HL-60/S4 treated with phorbol 12-myristate 13-acetate at 8.2 ng/mL for 4 days and 3 days (cell line): ENCODE measurements around the gene SERPINI1.

Source experiments
- in situ Hi-C: fragments of 300-500 bp; cut with MboI; formaldehyde crosslinking; loops from 2 replicates; pipeline ENCODE4 v1.15.0; 2022; ENCODE audit warnings: low sequenced_read_pairs

SERPINI1 gene, protein sequence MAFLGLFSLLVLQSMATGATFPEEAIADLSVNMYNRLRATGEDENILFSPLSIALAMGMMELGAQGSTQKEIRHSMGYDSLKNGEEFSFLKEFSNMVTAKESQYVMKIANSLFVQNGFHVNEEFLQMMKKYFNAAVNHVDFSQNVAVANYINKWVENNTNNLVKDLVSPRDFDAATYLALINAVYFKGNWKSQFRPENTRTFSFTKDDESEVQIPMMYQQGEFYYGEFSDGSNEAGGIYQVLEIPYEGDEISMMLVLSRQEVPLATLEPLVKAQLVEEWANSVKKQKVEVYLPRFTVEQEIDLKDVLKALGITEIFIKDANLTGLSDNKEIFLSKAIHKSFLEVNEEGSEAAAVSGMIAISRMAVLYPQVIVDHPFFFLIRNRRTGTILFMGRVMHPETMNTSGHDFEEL

DNA sequence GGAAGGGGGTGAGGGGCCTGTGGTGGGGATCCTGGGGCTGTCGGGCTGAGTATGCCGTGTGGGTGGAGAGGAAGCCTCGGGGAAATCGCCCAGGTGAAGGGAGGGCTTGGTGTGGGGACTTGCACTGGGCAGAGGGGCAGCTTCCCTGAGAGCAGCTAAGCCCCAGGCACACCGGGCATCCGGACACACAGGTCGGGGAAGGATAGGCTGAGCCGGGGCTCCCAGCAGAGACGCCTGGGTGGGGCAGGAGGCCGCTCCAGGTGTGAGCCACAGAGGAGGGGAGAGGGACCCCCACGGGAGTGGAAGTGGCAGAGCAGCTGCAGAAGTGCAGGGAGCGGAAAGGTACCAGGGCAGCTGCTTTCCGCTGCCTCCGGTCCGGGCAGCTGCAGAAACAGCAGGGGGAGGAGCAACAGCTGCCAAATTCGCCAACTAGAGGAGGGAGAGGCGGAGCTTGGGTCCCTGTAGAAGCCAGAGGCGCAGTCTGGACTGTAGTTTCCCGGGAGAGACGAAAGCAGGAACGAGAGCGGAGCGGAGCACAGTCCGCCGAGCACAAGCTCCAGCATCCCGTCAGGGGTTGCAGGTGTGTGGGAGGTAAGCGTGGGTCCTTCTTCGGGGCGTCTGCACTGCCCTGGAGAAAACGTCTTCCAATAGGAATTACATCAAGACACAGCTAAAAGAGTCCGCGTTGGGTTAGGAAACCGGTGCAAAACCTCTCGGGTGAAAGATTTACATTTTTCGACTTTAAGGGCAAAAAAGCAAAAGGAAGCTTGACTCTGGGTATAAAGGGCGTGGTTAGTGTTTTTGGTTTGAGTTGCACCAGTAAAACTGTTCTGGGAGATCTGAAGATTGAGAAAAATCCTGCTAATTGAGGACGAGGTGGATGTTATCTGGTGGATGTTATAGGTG is at the start of gene SERPINI1:
TSS of gene SERPINI1 (plus strand) at position 489 of the 906 bp plus-strand sequence. CDS start 53,408 bp downstream, outside the sequence.
- in situ Hi-C loops = loop anchor here (25.0 kb wide), 1 partner anchor 152 kb away; no protein-coding TSS in a partner anchor

DNA sequence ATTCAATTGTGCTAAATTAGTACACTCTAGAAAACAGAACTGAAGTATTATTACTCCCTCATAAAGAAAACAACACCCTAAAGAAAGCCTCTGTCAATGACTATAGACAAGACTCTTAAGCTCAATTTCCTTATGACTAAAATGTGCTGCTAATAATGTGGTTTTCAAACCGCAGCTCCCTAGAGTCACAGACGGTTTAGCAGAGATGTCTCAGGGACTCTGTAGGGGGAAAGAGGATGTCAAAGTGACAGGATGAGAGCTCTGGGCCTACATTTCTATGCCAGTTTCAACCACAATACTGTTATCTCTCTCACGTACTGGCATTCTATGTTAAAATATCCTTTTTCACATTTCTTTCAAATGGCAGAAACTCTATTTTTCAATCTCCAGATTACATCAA is 44.2 kb upstream of the SERPINI1 start:
- in situ Hi-C loops = no loop called here

DNA sequence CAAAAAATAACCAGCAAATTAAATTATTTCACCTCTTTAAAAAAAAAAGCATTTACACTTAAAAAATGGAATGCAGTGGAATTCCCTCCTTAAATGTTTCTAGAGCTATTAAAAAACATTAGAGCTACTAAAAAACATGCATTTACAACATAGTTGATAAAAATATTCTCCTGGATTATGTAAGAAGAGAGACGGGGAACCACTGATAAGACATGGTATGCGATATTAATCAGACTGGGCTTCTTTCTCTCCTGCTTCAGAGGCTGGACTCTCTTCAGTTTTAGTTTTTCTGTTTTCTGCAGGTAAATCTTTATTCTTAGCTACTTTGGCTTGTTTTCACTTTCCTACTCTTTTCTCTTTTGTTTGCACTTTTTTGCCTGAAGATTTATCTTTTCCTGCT is 41.4 kb upstream of the SERPINI1 start:
- in situ Hi-C loops = no loop called here

DNA sequence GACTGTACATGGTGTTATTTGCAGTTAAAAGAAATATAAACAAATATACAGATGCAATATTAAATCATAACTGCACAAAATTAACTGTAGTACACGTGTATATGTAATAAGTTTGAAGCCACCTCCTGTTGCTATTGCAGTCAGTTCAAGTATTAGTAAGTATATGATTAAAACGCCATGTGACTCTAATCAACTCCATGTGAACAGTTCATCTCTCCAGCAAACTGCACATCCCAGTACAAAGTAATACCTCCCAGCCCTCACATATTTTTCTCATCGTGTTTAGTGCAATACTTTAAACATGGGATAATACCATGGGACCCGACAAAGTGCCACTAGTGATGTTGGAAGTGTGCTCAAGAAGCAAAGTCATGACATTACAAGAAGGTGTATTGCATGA is 35.5 kb upstream of the SERPINI1 start:
- in situ Hi-C loops = loop anchor here (25.0 kb wide), 1 partner anchor 337 kb away; no protein-coding TSS in a partner anchor

DNA sequence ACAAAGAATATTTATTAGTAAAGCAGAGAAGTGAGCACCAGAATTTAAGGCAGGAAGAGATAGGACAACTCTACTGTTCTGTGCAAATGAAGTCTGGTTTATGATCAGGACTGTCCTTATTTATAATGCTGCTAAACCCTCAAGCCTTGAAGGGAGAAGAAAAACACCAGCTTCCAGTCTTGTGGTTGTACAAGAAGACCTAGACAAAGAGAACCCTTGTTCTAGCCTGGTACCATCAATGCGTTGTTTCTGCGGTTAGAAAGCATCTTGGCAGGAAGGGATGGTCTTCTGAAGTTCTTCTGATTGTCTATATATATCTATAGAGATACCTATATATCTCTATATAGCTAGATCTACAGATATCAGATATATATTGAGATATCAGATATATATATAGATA is 34.6 kb upstream of the SERPINI1 start:
- in situ Hi-C loops = loop anchor here (25.0 kb wide), 1 partner anchor 336 kb away; no protein-coding TSS in a partner anchor

DNA sequence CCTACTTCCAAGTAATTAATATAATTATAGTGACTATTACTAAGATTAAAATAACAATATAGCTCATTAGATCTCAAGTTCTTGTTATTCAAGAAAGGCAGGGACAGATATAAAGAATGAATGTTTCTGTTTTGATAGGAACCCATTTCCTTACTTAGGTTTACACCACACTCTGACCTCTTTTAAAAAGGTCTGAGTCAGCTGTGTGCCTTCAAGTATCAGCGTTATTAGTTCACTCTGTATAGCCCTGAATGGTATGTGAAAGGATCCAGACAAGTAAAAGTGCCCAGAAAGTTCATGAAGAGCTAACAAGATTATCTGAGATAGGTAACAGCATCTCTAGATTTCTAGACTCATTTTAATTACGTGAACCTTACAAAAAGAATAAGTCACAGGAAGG is 29.7 kb upstream of the SERPINI1 start:
- in situ Hi-C loops = loop anchor here (25.0 kb wide), 1 partner anchor 331 kb away; no protein-coding TSS in a partner anchor

DNA sequence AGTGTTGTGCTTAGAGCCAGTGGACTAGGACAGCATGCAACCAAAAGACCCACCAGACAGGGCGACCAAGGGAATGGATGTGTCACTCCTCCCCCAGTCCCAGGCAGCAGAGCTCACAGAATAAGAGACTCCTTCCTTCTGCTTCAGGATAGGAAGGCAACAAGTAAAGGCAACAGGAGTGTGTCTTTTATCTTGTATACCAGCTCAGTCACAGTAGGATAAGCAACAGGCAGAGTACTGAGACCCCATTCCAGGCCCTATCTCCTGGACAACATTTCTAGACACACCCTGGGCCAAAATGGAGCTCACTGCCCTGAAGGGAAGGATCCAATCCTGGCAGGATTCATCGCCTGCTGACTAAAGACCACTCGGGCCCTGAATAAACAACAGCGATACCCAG is 25.8 kb upstream of the SERPINI1 start:
- in situ Hi-C loops = loop anchor here (25.0 kb wide), 1 partner anchor 328 kb away; no protein-coding TSS in a partner anchor

DNA sequence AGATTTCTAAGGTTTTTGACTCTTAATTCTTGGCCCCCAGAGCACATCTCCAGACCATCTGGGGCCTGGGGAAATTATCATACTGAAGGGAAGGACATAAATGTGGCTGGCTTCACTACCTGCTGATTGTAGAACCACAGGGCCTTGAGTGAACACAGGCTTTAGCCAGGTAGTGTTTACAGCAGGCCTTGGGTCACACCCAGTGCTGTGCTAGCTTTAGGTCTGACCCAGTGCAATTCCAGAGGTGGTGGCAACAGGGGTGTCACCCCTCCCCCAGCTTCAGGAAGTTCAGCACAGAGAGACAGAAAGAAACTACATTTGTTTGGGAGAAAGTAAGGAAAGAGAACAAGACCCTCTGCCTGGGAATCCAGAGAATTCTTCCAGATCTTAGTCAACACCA is 25.0 kb upstream of the SERPINI1 start:
- in situ Hi-C loops = loop anchor here (25.0 kb wide), 1 partner anchor 327 kb away; no protein-coding TSS in a partner anchor

DNA sequence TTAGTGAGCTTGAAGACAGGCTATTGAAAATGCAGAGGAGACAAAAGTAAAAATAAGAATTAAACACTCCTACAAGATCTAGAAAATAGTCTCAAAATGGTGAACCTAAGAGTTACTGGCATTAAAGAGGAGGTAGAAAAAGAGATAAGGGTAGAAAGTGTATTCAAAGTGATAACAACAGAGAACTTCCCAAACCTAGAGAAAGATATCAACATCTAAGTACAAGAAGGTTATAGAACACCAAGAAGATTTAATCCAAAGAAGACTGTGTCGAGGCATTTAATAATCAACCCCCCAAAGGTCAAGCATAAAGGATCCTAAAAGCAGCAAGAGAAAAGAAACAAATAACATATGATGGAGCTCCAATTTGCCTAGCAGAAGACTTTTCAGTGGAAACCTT is 24.1 kb upstream of the SERPINI1 start:
- in situ Hi-C loops = loop anchor here (25.0 kb wide), 1 partner anchor 326 kb away; no protein-coding TSS in a partner anchor

DNA sequence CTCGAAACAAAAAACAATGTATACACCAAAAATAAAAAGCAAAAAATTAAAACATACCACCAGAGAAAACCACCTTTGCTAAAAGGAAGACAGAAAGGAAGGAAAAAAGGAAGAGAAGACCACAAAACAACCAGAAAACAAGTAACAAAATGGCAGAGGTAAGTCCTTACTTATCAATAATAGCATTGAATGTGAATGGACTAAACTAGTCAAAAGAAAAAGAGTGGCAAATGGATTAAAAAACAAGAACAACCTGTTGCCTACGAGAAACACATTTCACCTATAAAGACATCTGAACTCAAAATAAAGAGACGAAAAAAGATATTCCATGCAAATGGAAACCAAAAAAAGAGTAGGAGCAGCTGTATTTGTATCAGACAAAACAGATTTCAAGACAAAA is 23.1 kb upstream of the SERPINI1 start:
- in situ Hi-C loops = loop anchor here (25.0 kb wide), 1 partner anchor 325 kb away; no protein-coding TSS in a partner anchor

DNA sequence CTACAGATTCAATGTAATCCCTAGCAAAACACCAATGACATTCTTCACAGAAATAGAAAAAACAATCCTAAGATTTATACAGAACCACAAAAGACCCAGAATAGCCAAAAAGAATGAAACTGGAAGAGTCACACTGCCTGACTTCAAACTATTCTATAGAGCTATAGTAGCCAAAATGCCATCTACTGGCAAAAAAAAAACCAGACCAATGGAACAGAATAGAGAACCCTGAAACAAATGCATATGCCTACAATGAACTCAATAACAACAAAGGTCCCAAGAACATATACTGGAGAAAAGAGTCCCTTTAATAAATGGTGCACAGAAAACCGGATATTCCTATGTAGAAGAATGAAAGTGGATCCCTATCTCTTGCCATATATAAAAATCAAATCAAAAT is 20.6 kb upstream of the SERPINI1 start:
- in situ Hi-C loops = loop anchor here (25.0 kb wide), 1 partner anchor 322 kb away; no protein-coding TSS in a partner anchor

DNA sequence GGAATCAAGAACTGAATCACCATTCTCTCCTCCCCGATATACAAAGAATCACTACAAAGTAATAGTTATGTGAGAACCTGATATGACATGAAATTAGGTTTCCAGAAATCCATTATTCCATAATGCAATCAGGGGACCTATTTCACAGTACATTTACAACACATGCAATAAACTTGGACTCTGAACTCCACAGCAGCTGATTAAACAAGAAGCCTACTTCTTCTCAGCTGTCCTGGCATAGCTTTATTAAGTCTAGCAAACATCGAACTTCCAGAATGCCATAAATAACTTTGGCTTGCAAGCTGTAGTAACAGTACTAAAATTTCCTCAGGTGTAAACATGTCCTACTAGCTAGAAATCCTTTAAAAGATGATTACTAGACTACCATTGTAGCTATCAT is 18.6 kb upstream of the SERPINI1 start:
- in situ Hi-C loops = loop anchor here (25.0 kb wide), 1 partner anchor 320 kb away; no protein-coding TSS in a partner anchor

DNA sequence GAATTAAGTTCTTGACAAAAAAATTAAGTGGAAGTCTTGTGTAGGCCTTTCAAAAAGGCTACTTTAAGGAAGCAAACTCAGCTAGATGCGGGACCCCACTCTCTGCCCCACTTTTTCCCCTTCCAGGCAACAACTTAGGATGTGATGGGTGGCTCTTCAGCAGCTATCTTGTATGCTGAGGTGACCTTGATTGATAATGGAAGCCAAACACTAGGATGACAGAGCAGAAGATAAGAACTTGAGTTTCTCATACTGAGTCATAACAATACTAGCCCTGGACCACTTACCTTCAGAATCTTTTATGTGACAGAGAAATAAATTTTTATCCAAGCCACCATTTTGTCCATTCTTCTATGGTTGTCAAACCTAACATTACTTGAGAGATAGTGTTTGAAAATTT is 16.9 kb upstream of the SERPINI1 start:
- in situ Hi-C loops = loop anchor here (25.0 kb wide), 1 partner anchor 319 kb away; no protein-coding TSS in a partner anchor

DNA sequence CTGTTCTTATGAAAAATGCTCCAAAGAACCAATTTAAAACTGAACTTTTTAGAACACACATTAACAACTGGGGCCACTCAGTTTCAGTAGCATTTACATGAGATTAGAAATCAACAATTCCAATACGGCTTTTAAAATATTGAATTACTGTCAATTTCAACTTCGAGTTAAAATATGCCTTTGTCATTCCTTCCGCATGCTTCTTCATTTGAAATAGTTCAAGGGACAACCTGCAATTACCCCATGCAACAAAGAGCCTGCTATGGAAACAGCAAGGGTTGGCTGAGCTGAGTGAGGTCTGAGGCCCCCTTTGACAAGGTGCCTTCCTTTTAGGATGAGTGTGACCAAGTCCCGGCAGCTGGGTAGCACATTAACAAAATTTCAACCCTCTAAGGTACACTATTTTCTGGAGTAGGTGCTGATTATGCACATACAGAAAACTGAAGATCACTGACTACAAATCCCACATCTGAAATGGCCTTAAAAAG is 12.5 kb upstream of the SERPINI1 start:
- in situ Hi-C loops = loop anchor here (25.0 kb wide), 1 partner anchor 314 kb away; no protein-coding TSS in a partner anchor

DNA sequence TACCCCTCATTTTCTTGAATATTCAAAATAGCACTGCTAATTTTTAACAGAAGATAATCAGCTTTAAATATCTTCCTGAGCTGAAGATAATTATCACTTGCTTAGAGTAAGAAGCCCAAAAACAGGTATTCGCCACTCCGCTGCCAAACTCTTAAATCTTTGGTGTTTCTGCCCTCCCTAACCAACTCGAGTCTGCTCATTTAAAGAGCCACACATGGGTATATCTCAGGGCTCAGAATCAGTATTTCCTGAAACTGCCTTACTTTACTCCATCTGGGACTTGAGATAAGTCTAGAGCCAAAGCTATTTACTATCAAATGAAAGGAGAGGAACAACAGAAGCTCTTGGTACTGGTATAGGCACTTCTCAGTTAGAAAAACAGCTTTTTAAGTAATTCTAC is 11.6 kb upstream of the SERPINI1 start:
- in situ Hi-C loops = loop anchor here (25.0 kb wide), 1 partner anchor 313 kb away; no protein-coding TSS in a partner anchor

DNA sequence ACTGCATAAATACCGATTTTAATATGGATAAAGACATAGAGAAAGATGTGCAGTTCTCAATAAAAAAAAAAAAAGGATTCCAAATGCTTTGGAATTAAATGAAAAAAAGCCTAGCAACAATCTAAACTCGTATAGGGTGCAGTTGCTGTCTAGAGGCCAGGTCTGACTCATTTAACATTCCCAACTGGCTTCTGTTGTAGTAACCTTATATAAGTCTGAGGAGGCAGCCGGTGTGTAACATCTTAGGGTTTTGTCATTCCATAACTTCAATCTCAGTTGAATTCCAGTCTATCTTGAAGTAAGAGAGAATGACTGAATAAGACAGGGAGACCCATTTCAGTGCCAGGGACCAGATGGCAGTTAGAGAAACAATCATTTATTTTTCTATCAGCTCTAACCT is 7.3 kb upstream of the SERPINI1 start:
- in situ Hi-C loops = loop anchor here (25.0 kb wide), 1 partner anchor 159 kb away; no protein-coding TSS in a partner anchor

DNA sequence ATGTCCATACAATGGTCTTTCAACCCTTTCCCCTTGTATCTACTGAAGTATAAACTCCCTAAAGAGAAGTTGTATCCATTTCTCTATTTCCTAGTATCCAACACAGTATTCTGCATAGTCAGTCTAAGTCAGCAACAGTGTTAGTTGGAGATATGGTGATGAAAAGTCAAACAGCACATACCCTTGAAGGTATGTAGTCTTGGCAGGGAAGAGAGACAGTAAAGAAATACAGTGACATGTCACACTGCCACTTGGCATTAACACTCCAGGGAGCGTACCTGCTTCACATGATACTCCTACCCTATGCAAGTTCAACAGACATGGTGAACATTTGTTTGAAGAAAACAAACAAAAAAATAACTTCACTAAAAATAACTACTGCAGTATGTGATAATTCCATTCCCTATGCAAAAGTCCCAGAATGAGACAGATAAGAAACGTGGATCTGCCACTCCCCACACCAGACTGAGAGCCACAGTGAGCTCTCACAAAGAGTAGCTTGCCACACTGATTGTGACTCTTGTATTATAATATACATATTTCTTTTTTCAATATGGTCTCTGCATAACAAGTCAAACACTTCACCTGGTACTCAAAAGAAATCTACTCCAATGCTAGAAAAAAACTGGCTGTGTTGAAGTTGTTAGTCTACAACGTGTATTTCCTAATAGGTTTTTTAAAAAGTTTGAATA is 6.7 kb upstream of the SERPINI1 start:
- in situ Hi-C loops = loop anchor here (25.0 kb wide), 1 partner anchor 159 kb away; no protein-coding TSS in a partner anchor

DNA sequence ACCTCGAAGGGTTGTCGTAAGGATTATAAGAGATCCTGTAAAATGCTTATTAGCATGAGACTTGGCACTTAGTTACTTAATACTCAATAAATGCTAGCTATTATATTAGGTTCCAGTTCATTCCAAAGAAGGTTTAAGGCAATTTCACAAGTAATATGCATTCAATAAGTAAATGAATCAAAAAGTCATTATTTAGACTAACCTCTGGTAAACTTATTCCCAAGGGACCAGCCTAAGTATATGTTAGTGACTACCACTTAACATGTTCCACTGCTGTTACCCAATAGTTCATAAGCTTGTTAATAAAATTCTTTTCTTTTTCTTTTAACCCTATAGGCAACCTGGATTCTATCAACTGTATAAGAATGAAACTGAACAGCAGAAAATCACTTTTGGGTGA is 5.9 kb upstream of the SERPINI1 start:
- in situ Hi-C loops = loop anchor here (25.0 kb wide), 1 partner anchor 158 kb away; no protein-coding TSS in a partner anchor

DNA sequence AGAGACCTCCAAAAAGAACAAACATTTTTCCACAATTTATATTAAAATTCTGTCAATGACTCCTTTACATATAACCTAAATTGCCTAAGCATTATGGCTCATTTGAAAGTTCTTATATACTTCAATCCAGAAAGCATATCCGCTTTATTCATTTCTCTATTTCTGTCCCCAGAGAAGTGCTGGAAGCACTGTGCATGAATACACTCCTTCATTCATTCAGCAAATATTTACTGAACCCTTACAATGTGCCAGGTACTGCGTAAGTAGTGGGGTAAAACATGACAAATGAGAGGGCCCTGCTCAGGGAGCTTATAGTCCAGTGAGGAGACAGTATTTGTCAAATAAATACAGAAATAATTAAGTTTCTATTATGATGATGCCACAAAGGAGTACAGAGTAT is 4.1 kb upstream of the SERPINI1 start:
- in situ Hi-C loops = loop anchor here (25.0 kb wide), 1 partner anchor 156 kb away; no protein-coding TSS in a partner anchor
